ENCODE results near the gene PRM1.

The PRM1 gene

GRCh38 chr16:11239644-11240632 lies 41.2 kb downstream of the PRM1 start:
- no peak for TF ChIP-seq CTCF (IDR thresholded peaks at IDR 0.05)
- Mint-ChIP-seq H3K4me3 (no peak overlapping the region), H3K36me3 (ENCODE audit: low read depth) (no peaks in the 10 kb centered on the region), H3K27me3 (ENCODE audit: low read depth, poor library complexity) (no peaks in the 10 kb centered on the region), H3K27ac (no peak overlapping the region), H3K9me3 (no peaks in the 10 kb centered on the region), H3K4me1 (no peaks in the 10 kb centered on the region)
- no peak for DNase-seq

- Mint-ChIP-seq H3K27me3 (ENCODE audit: low read depth, poor library complexity) (peaks cover 2% of the 10 kb centered on the region), H3K36me3 (ENCODE audit: low read depth) (no peaks in the 10 kb centered on the region), H3K27ac (no peak overlapping the region), H3K4me3 (no peak overlapping the region), H3K9me3 (no peaks in the 10 kb centered on the region), H3K4me1 (no peaks in the 10 kb centered on the region)
- TF ChIP-seq CTCF (IDR thresholded peaks at IDR 0.05): no peak
- no peak for DNase-seq
Observed at GRCh38 chr16:11238272-11239202, 42.6 kb downstream of the PRM1 start.

GRCh38 chr16:11236461-11237254 lies 44.5 kb downstream of the PRM1 start:
- H3K27ac Mint-ChIP-seq: no peak overlapping the region
- H3K27me3 Mint-ChIP-seq (ENCODE audit: low read depth, poor library complexity): peaks cover 2% of the 10 kb centered on the region
- DNase-seq: no peak
- no peak overlapping the region for H3K4me3 Mint-ChIP-seq
- no peaks in the 10 kb centered on the region for H3K9me3 Mint-ChIP-seq
- no peak for TF ChIP-seq CTCF (IDR thresholded peaks at IDR 0.05)
- no peaks in the 10 kb centered on the region for H3K36me3 Mint-ChIP-seq (ENCODE audit: low read depth)
- H3K4me1 Mint-ChIP-seq: no peaks in the 10 kb centered on the region

GRCh38 chr16:11235703-11235991 lies 45.5 kb downstream of the PRM1 start:
- H3K4me1 Mint-ChIP-seq: peaks cover 5% of the 10 kb centered on the region
- no peak for TF ChIP-seq CTCF (IDR thresholded peaks at IDR 0.05)

GRCh38 chr16:11234884-11235702 lies 46.0 kb downstream of the PRM1 start:
- Mint-ChIP-seq H3K36me3 (ENCODE audit: low read depth) (no peaks in the 10 kb centered on the region), H3K9me3 (no peaks in the 10 kb centered on the region), H3K4me1 (peaks cover 5% of the 10 kb centered on the region), H3K4me3 (no peak overlapping the region), H3K27ac (no peak overlapping the region), H3K27me3 (ENCODE audit: low read depth, poor library complexity) (peaks cover 5% of the 10 kb centered on the region)
- no peak for DNase-seq
- TF ChIP-seq CTCF (IDR thresholded peaks at IDR 0.05): no peak

More at GRCh38 chr16:11235703-11235991, 45.5 kb downstream of the PRM1 start:
- H3K27me3 Mint-ChIP-seq (ENCODE audit: low read depth, poor library complexity): peaks cover 5% of the 10 kb centered on the region
- H3K27ac Mint-ChIP-seq: no peak overlapping the region
- H3K36me3 Mint-ChIP-seq (ENCODE audit: low read depth): no peaks in the 10 kb centered on the region
- no peaks in the 10 kb centered on the region for H3K9me3 Mint-ChIP-seq
- no peak overlapping the region for H3K4me3 Mint-ChIP-seq
- DNase-seq: no peak
